C1 segment of cervical spinal cord (tissue), 14 donors: ENCODE results near the gene LRBA.
A peak's percentile ranks its signal among the peaks of the same experiment; 100 is the strongest.

ENCODE experiments used
- DNase-seq, 14 donors: peaks; one replicate each; lab custom pipeline; 2025; lab: John Stamatoyannopoulos, UW

The LRBA gene

GRCh38 chr4:150328496-150328895 is 686.6 kb downstream of the LRBA start:
- no peak for DNase-seq

GRCh38 chr4:150327262-150327780 is 687.8 kb downstream of the LRBA start:
- DNase-seq: no peak

GRCh38 chr4:150325872-150326271 is 689.2 kb downstream of the LRBA start:
- DNase-seq: peak in 1 of 14 donors; percentile 10

GRCh38 chr4:150323406-150324325 is 691.4 kb downstream of the LRBA start:
- no peak for DNase-seq

GRCh38 chr4:150322646-150323045 is 692.4 kb downstream of the LRBA start:
- no peak for DNase-seq

GRCh38 chr4:150321113-150321512 is 694.0 kb downstream of the LRBA start:
- DNase-seq: no peak

GRCh38 chr4:150318971-150319370 is 696.1 kb downstream of the LRBA start:
- DNase-seq: no peak

- no peak for DNase-seq
Observed at GRCh38 chr4:150318527-150318926, 696.6 kb downstream of the LRBA start.

GRCh38 chr4:150316332-150317205 is 698.5 kb downstream of the LRBA start:
- no peak for DNase-seq

- peak in 1 of 14 donors; percentile 85 for DNase-seq
Observed at GRCh38 chr4:150315691-150316090, 699.4 kb downstream of the LRBA start.

- DNase-seq: no peak
Observed at GRCh38 chr4:150315175-150315574, 699.9 kb downstream of the LRBA start.

- DNase-seq: no peak
Observed at GRCh38 chr4:150314031-150314430, 701.1 kb downstream of the LRBA start.

- DNase-seq: no peak
Observed at GRCh38 chr4:150310159-150310895, 704.8 kb downstream of the LRBA start.

GRCh38 chr4:150308824-150309472 is 706.1 kb downstream of the LRBA start:
- DNase-seq: no peak

- DNase-seq: no peak
Observed at GRCh38 chr4:150306719-150307118, 708.4 kb downstream of the LRBA start.

- no peak for DNase-seq
Observed at GRCh38 chr4:150305995-150306394, 709.1 kb downstream of the LRBA start.

GRCh38 chr4:150302553-150302952 is 712.5 kb downstream of the LRBA start:
- DNase-seq: no peak

GRCh38 chr4:150299816-150300215 is 715.3 kb downstream of the LRBA start:
- DNase-seq: no peak

- peak in 1 of 14 donors; percentile 4 for DNase-seq
Observed at GRCh38 chr4:150297861-150298474, 717.1 kb downstream of the LRBA start.

- DNase-seq: no peak
Observed at GRCh38 chr4:150289881-150290280, 725.2 kb downstream of the LRBA start.
